Activated T-cell treated with anti-CD3 and anti-CD28 coated beads for 1 hour (primary cell): Measurements from ENCODE around the gene RUNDC1.
"Not testable (repeated sequence)": the region's sequence is repeated elsewhere in the genome, so short reads cannot be mapped to it uniquely, and the experiment has no call there.

Source experiments
- DNase-seq: peaks from one replicate; pipeline ENCODE4 v3.0.0-alpha.2; 2020; ENCODE audit warnings: low read depth

The RUNDC1 gene

DNA sequence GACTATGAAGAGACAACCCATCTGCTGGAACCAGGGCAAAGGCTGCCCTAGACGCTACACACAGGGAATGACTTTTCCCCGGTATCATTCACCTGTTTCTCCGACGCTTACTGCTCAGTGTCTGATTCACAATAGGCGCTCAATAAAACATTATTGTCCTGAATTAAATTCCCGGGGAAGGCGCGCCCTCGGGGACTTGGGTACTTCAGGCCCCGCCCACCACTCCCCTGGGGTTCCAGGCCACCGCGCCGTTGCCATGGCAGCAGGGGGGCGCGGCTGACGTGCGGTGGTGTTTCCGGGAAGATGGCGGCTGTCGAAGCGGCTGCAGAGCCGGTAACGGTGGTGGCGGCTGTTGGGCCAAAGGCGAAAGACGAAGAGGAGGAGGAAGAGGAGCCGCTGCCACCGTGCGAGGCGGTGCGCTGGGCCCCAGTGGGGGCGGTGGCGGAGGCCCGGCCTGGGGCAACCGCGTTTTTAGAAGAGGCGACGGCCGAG is at the start of gene RUNDC1:
RUNDC1 (plus strand) TSS at position 292 of the 492 bp plus-strand sequence; CDS start at position 304, 12 bp downstream.
- peak; percentile 88 for DNase-seq

DNA sequence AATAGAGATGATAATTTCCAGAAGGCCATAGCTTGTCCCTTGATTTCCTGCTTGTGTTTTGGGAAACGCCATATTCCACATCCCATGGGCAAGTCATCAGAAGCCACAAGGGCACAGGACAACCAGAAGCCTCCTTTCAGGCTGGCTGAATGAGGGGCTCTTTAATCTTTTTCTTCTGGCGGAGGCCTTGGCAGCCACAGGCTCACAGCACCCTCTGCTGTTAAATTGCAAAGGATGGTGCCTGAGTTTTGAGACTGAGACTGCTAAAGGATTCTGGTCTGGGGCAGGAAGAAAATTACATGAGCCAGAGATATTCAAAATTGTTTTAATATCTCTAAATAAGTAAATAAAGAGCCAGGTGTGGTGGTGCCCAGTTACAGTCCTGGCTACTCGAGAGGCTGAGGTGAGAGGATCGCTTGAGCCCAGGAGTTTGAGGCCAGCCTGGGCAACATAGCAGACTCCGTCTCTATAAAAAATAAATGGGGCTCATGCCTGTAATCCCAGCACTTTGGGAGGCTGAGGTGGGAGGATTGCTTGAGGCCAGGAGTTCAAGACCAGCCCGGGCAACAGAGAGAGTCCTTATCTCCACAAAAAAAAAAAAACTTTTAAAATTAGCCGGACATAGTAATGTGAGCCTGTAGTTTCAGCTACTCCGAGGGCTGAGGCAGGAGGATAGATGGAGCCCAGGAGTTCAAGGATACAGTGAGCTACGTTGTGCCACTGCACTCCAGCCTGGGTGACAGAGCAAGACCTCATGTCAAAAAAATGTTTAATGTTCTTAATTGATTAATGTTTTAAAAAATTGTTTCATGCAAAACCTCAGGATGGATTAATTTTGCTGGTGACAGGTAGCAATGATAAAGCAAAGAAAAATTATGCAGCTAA is 42.4 kb upstream of the RUNDC1 start:
- DNase-seq = no peak

GRCh38 chr17:42944211-42944610 is 36.2 kb upstream of the RUNDC1 start:
- no peak for DNase-seq

- DNase-seq = no peak
Measured at GRCh38 chr17:42946812-42947211, 33.6 kb upstream of the RUNDC1 start.

DNA sequence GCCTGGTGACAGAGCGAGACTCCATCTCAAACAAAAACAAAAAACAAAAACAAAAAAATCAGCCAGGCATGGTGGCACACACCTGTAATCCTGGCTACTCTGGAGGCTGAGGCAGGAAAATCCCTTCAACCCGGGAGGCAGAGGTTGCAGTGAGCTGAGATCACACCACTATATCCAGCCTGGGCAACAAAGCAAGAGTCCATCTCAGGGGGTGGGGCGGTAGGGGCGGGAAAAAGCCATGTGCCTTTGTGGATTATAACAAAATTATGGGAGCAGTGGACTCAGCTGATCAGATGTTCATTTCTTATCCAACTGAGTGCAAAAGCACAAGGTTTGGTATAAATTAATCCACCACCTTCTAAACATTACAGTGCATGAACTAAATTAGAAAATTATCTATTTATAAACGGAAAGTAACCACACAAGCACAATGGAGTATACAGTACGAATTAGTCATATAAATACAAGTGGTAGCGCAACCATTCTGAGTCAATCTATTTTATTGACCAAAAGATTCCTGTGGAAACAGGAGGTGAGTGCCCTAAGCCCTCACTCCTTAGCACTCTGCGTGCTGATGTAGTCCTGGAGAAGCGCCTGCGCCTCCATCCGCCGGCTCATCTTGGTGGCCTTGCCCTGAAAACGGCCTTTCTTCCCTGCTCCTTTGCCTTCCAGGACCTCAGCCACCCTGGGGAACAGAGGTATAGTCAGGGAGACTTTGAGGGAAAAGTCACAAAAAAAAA is 30.2 kb upstream of the RUNDC1 start:
- no peak for DNase-seq

- DNase-seq = no peak
Measured at GRCh38 chr17:42953669-42954068, 26.7 kb upstream of the RUNDC1 start.

- peak; percentile 81 for DNase-seq
Measured at GRCh38 chr17:42964161-42964932, 16.0 kb upstream of the RUNDC1 start, which contains the start of gene AARSD1. AARSD1 (minus strand) TSS chr17:42964454; CDS start chr17:42964440, 14 bp downstream.

- no peak for DNase-seq
Measured at GRCh38 chr17:42967925-42968324, 12.4 kb upstream of the RUNDC1 start.

GRCh38 chr17:42969001-42969581 is 11.3 kb upstream of the RUNDC1 start:
- no peak for DNase-seq

GRCh38 chr17:42971589-42971988 is 8.8 kb upstream of the RUNDC1 start:
- no peak for DNase-seq

- not testable (repeated sequence) for DNase-seq
Measured at GRCh38 chr17:42973323-42973722, 7.0 kb upstream of the RUNDC1 start.

DNA sequence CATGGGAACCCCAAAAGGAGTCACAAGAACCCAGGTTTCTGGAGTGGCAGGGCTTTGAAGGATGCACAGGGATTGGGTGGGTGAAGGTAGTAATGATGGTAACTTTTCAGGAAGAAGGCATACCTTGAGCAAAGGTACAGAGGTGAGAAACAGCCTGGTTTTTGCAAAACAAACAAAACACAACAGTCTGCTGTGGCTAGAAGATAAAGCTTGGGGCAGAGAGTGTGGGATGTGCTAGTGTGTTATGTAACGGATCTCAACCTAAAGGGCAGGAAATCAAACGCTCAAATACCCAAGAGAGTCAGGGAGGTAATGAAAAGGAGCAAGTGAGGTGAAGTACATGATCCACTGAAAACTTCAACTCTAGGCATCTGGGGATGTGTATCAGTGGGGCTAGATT is 5.1 kb upstream of the RUNDC1 start:
- DNase-seq = no peak

GRCh38 chr17:42975701-42976100 is 4.7 kb upstream of the RUNDC1 start:
- DNase-seq = not testable (repeated sequence)

- no peak for DNase-seq
Measured at GRCh38 chr17:42979511-42980273, 673 bp upstream of the RUNDC1 start, which contains the start of gene PTGES3L. PTGES3L (minus strand) TSS chr17:42980080; CDS start chr17:42980053, 27 bp downstream.

DNA sequence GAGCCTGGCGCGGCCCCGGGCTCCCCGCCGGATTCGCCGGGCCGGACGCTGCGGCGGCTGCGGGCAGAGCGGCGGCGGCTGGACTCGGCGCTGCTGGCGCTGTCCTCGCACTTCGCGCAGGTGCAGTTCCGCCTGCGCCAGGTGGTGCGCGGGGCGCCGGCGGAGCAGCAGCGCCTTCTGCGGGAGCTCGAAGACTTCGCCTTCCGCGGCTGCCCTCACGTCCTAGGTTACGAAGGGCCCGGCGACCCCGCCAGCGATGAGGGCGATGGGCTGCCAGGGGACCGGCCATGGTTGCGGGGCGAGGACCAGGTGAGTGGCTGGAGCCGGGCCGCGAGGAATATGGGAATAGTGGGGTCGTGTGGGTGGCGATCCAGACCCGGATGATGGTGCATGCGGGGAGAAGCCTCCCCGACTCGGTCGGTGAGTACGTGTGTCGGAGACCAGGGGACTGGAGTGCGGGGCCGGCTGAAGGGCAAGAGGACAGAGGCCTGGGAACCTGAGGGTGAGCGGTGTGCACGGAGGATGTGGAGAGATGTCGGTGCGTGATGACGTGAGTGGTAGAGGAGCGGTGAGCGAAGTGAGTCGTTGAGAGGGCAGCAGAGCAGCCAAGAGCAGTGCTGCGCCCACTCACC is 517 bp downstream of the RUNDC1 start:
- peak; percentile 23 for DNase-seq

- no peak for DNase-seq
Measured at GRCh38 chr17:42982266-42982665, 1.9 kb downstream of the RUNDC1 start.

DNA sequence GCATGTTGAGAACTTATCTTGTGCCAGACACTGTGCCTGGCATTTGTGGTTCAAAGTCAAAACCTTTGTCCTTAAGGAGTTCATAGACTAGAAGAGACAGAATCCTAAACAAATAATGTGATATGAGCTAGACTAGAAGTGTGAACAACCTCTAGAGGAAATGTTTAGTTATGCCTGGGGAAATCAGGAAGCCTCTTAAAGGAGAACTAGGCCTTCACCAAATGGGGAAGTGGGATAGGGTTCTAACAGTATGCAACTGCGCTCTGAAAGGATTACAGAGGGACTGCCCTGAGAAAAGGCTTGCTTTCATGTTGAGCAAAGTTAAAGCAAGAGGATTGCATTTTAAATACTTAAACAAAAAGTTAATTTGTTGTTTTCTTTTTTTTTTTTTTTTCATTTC is 4.9 kb downstream of the RUNDC1 start:
- DNase-seq = no peak

GRCh38 chr17:42989141-42989540 is 8.8 kb downstream of the RUNDC1 start:
- DNase-seq = no peak

DNA sequence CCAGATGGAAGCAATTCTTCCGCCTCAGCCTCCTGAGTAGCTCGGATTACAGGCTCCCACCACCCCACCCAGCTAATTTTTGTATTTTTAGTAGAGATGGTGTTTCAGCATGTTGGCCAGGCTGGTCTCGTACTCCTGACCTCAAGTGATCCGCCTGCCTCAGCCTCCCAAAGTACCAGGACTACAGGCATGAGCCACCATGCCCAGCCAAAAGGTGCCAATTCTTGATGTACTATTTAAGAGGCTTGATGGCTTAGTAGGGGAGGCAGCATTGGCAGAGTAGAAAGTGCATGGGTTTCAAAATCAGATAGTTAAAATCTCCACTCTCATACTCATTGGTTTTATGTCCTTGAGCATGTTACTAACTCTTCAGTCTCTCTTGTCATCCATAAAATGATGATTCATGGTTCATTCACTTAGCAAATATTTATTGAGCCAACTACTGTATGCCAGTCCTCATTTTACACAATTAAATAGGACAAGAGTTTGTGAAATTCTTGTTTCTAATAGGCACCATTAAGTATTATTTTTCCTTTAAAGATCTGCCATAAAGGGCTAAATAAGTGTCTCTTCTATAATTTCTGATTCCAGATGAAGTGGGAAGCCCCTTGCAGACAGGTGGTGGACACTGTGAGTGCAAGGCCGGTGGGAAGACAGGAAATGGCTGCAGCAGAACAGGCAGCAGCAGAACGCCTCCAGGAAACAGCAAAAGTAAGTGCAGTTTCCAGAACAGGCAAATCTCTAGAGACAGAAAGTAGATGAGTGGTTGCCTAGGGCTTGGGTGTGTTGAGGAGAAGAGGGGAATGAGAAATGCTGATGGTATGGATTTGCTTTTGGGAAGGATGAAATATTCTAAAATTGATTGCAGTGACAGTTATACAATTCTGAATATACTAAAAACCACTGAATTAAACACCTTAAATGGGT is 9.6 kb downstream of the RUNDC1 start:
- no peak for DNase-seq
